ENCODE data around the gene LMAN2. TPM values are rescaled to one million over a fixed set of nuclear protein-coding genes. Genes with fewer than 3 reads are reported as not detected.

The LMAN2 gene
- total RNA-seq, 6 experiments from 2014 or later: 103 to 297 (median 160) TPM

DNA sequence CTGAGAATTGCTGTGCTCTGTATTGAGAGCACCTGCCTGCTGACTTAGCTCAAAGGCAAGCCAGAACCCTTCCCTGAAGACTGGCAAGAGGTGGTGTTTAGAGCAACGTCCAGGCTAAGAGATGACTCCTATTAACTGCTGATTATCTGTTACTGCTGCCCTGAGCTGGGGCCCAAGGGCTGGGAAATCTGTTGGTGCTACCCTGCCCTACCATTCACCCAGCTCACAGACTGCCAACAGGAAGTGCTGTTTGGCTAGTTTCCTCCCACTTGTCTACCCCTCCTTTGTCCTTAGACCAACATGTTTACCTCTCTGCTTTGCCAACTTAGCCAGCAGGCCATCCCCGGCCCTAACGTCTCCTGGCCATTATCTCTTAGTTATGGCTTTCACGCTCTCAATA is 54.9 kb downstream of the LMAN2 start:
- TF ChIP-seq POLR2A (IDR thresholded peaks at IDR 0.05): no peak
- TF ChIP-seq CTCF (IDR thresholded peaks at IDR 0.05): no peak
- H3K4me1 ChIP-seq: peaks cover 0 to 13% (median 5%) of the 10 kb centered on the region in 4 donors
- ATAC-seq: no peak
- no peaks in the 10 kb centered on the region for H3K9me3 ChIP-seq
- no peak overlapping the region for H3K27ac ChIP-seq
- no peaks in the 10 kb centered on the region for H3K27me3 ChIP-seq
- intact Hi-C loops (cut with DNase I): no loop called here
- WGBS (ENCODE audit: insufficient coverage, low coverage, low lambda C conversion rate, missing lambda C conversion rate): 61% methylated on average over 3 of the region's 4 CpGs
- no peak for DNase-seq
- no peak overlapping the region for H3K4me3 ChIP-seq
- H3K36me3 ChIP-seq: peaks cover 0 to 45% (median 22%) of the 10 kb centered on the region in 4 donors

- ATAC-seq (no peak), DNase-seq (no peak)
- WGBS (ENCODE audit: insufficient coverage, low coverage, low lambda C conversion rate, missing lambda C conversion rate): 61% methylated on average over 2 of the region's 9 CpGs
- no peaks in the 10 kb centered on the region for H3K27me3 ChIP-seq
- intact Hi-C loops (cut with DNase I): no loop called here
- H3K4me3 ChIP-seq: no peak overlapping the region
- no peak overlapping the region for H3K27ac ChIP-seq
- no peaks in the 10 kb centered on the region for H3K9me3 ChIP-seq
- H3K4me1 ChIP-seq: peaks cover 0 to 8% (median 4%) of the 10 kb centered on the region in 4 donors
- TF ChIP-seq CTCF (IDR thresholded peaks at IDR 0.05): no peak
- TF ChIP-seq POLR2A (IDR thresholded peaks at IDR 0.05): no peak
- H3K36me3 ChIP-seq: peaks cover 0 to 51% (median 24%) of the 10 kb centered on the region in 4 donors
Observed at GRCh38 chr5:177295924-177296323, 55.5 kb downstream of the LMAN2 start.

DNA sequence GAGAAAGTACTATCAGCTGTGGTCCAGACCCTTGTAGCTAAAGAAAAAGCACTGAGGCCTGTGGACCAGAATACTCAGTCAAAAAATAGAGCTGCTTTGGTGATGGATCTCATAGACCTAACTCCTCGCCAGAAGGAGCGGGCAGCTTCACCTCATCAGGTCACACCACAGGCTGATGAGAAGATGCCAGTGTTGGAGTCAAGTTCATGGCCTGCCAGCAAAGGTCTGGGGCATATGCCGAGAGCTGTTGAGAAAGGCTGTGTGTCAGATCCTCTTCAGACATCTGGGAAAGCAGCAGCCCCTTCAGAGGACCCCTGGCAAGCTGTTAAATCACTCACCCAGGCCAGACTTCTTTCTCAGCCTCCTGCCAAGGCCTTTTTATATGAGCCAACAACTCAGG is 56.8 kb downstream of the LMAN2 start:
- no peaks in the 10 kb centered on the region for H3K4me1 ChIP-seq
- peaks cover 0 to 61% (median 26%) of the 10 kb centered on the region in 4 donors for H3K36me3 ChIP-seq
- ATAC-seq (no peak), DNase-seq (no peak)
- H3K9me3 ChIP-seq: no peaks in the 10 kb centered on the region
- no peak overlapping the region for H3K27ac ChIP-seq
- intact Hi-C loops (cut with DNase I): no loop called here
- no CpG with 5 or more reads among the region's 3 CpGs for WGBS (ENCODE audit: insufficient coverage, low coverage, low lambda C conversion rate, missing lambda C conversion rate)
- no peak overlapping the region for H3K4me3 ChIP-seq
- no peaks in the 10 kb centered on the region for H3K27me3 ChIP-seq
- TF ChIP-seq POLR2A (IDR thresholded peaks at IDR 0.05) (no peak), CTCF (IDR thresholded peaks at IDR 0.05) (no peak)

- Histone ChIP-seq H3K27ac (no peak overlapping the region), H3K4me3 (no peak overlapping the region), H3K9me3 (no peaks in the 10 kb centered on the region), H3K27me3 (no peaks in the 10 kb centered on the region), H3K36me3 (peaks cover 0 to 68% (median 28%) of the 10 kb centered on the region in 4 donors), H3K4me1 (no peaks in the 10 kb centered on the region)
- TF ChIP-seq POLR2A (IDR thresholded peaks at IDR 0.05) (no peak), CTCF (IDR thresholded peaks at IDR 0.05) (no peak)
- WGBS (ENCODE audit: insufficient coverage, low coverage, low lambda C conversion rate, missing lambda C conversion rate): 96% methylated on average over 3 of the region's 12 CpGs
- no peak for DNase-seq
- ATAC-seq: peak in 1 of 4 donors; percentile 15
- intact Hi-C loops (cut with DNase I): no loop called here
Observed at GRCh38 chr5:177293819-177294581, 57.5 kb downstream of the LMAN2 start.

All from right lobe of liver (tissue), 6 donors.